Glutamatergic neuron (in vitro differentiated cells): ENCODE measurements around the gene PLXNA2. TPM values are rescaled to one million over a fixed set of nuclear protein-coding genes. Genes with fewer than 3 reads are reported as not detected.

Source experiments
- DNase-seq: peaks from one replicate; pipeline ENCODE4 v3.0.0; 2022
- H3K27ac Mint-ChIP-seq: one replicate; pipeline ENCODE4 v1.8.0; 2020; ENCODE audit warnings: mild to moderate bottlenecking, mixed read lengths, inconsistent platforms; ENCODE audit not compliant: unreplicated experiment
- H3K27me3 Mint-ChIP-seq: one replicate; pipeline ENCODE4 v1.8.0; 2020; ENCODE audit warnings: mild to moderate bottlenecking, moderate library complexity, mixed read lengths, inconsistent platforms; ENCODE audit not compliant: unreplicated experiment
- H3K36me3 Mint-ChIP-seq: one replicate; pipeline ENCODE4 v1.8.0; 2020; ENCODE audit warnings: mild to moderate bottlenecking, mixed read lengths, inconsistent platforms; ENCODE audit not compliant: unreplicated experiment
- H3K4me1 Mint-ChIP-seq: one replicate; pipeline ENCODE4 v1.8.0; 2020; ENCODE audit warnings: mild to moderate bottlenecking, low read depth, mixed read lengths, inconsistent platforms; ENCODE audit not compliant: unreplicated experiment
- H3K4me3 Mint-ChIP-seq: one replicate; pipeline ENCODE4 v1.8.0; 2020; ENCODE audit warnings: mild to moderate bottlenecking, mixed read lengths, inconsistent platforms; ENCODE audit not compliant: unreplicated experiment
- H3K9me3 Mint-ChIP-seq: one replicate; pipeline ENCODE4 v1.8.0; 2020; ENCODE audit warnings: mild to moderate bottlenecking, moderate library complexity, mixed read lengths, inconsistent platforms; ENCODE audit not compliant: unreplicated experiment
- CTCF ChIP-seq: fragments of 200-600 bp; sonication (generic); IDR thresholded peaks from one replicate; pipeline ENCODE4 v1.5.0; 2021; ENCODE audit not compliant: partially characterized antibody, unreplicated experiment
- total RNA-seq: library from RNA; stranded (reverse); fragmentation: NEBNext Ultra II Directional; extraction: Animal tissue kit (Norgen Biotek cat#: 25700); gene quantifications from one replicate; pipeline ENCODE4 v1.2.1, GENCODE V29; 2021; ENCODE audit not compliant: unreplicated experiment

The PLXNA2 gene
- total RNA-seq, 1 donor from 2014 or later: 66.0 TPM

GRCh38 chr1:208265122-208265469 lies 20.9 kb upstream of the PLXNA2 start:
- no peaks in the 10 kb centered on the region for H3K36me3 Mint-ChIP-seq
- DNase-seq: no peak
- H3K4me1 Mint-ChIP-seq: peaks cover 27% of the 10 kb centered on the region
- H3K27ac Mint-ChIP-seq: no peak overlapping the region
- peaks cover 2% of the 10 kb centered on the region for H3K9me3 Mint-ChIP-seq
- H3K4me3 Mint-ChIP-seq: no peak overlapping the region
- peaks cover 8% of the 10 kb centered on the region for H3K27me3 Mint-ChIP-seq
- no peak for TF ChIP-seq CTCF

GRCh38 chr1:208264469-208265121 lies 20.4 kb upstream of the PLXNA2 start:
- Mint-ChIP-seq H3K4me1 (peaks cover 22% of the 10 kb centered on the region), H3K4me3 (no peak overlapping the region)

GRCh38 chr1:208261874-208262273 lies 17.7 kb upstream of the PLXNA2 start:
- H3K9me3 Mint-ChIP-seq: peaks cover 2% of the 10 kb centered on the region
- TF ChIP-seq CTCF: no peak
- H3K36me3 Mint-ChIP-seq: peaks cover 9% of the 10 kb centered on the region
- H3K4me3 Mint-ChIP-seq: no peak overlapping the region
- H3K4me1 Mint-ChIP-seq: peaks cover 5% of the 10 kb centered on the region
- DNase-seq: no peak
- H3K27ac Mint-ChIP-seq: no peak overlapping the region
- H3K27me3 Mint-ChIP-seq: peaks cover 2% of the 10 kb centered on the region

More at GRCh38 chr1:208264469-208265121, 20.4 kb upstream of the PLXNA2 start:
- no peak overlapping the region for H3K27ac Mint-ChIP-seq
- no peak for DNase-seq
- TF ChIP-seq CTCF: no peak
- peaks cover 2% of the 10 kb centered on the region for H3K36me3 Mint-ChIP-seq
- H3K9me3 Mint-ChIP-seq: peaks cover 2% of the 10 kb centered on the region
- H3K27me3 Mint-ChIP-seq: peaks cover 6% of the 10 kb centered on the region

- Mint-ChIP-seq H3K36me3 (peaks cover 9% of the 10 kb centered on the region), H3K9me3 (no peaks in the 10 kb centered on the region), H3K4me1 (peaks cover 8% of the 10 kb centered on the region), H3K4me3 (no peak overlapping the region), H3K27ac (no peak overlapping the region), H3K27me3 (peaks cover 5% of the 10 kb centered on the region)
- no peak for TF ChIP-seq CTCF
- no peak for DNase-seq
Measured at GRCh38 chr1:208258277-208258676, 14.1 kb upstream of the PLXNA2 start.

- Mint-ChIP-seq H3K9me3 (no peaks in the 10 kb centered on the region), H3K27ac (no peak overlapping the region), H3K4me3 (no peak overlapping the region), H3K27me3 (peaks cover 5% of the 10 kb centered on the region), H3K4me1 (peaks cover 8% of the 10 kb centered on the region), H3K36me3 (peaks cover 9% of the 10 kb centered on the region)
- no peak for TF ChIP-seq CTCF
- DNase-seq: no peak
Measured at GRCh38 chr1:208257351-208257750, 13.2 kb upstream of the PLXNA2 start.
